PC-3 (cell line): ENCODE data around the gene LRCOL1. TPM values are rescaled to one million over a fixed set of nuclear protein-coding genes. Genes with fewer than 3 reads are reported as not detected.

Source experiments
- ATAC-seq: fragments of 200-7000 bp; cut with Tn5 transposase; 2 replicates; pipeline ENCODE4 v1.9.1; 2020; ENCODE audit warnings: mild to moderate bottlenecking, moderate library complexity
- BruUV-seq: library from RNA; stranded (reverse); fragments of 400-500 nt; replicated peaks from 2 replicates; lab custom pipeline; 2021; lab: Mats Ljungman, UMichigan
- CTCF ChIA-PET: fragments of 300-600 bp; sonication (Branson Sonifier 250); formaldehyde crosslinking; loops from one replicate; lab custom pipeline; 2022; ENCODE audit warnings: antibody characterized with exemption; lab: Charles Lee
- POLR2A ChIA-PET: fragments of 300-600 bp; sonication (Branson Sonifier 250); formaldehyde crosslinking; loops from one replicate; lab custom pipeline; 2022; ENCODE audit warnings: antibody characterized with exemption; ENCODE audit not compliant: unreplicated experiment; lab: Charles Lee
- DNase-seq: peaks from one replicate; pipeline ENCODE4 v3.0.0-alpha.2; 2015
- H2AFZ ChIP-seq: fragments of 300-600 bp; sonication (generic); 2 replicates; pipeline ENCODE4 v1.6.0; 2016; ENCODE audit warnings: antibody characterized with exemption, low read length
- H3F3A ChIP-seq: fragments of 300-600 bp; sonication (generic); one replicate; pipeline ENCODE4 v1.6.0; 2017; ENCODE audit warnings: antibody characterized with exemption, low read length, control low read depth, mild to moderate bottlenecking; ENCODE audit not compliant: unreplicated experiment
- H3K27ac ChIP-seq: fragments of 300-600 bp; sonication (generic); 2 replicates; pipeline ENCODE4 v1.5.1; 2016; ENCODE audit warnings: mild to moderate bottlenecking, low read length
- H3K27me3 ChIP-seq: fragments of 300-600 bp; sonication (generic); 2 replicates; pipeline ENCODE4 v1.6.1; 2016; ENCODE audit warnings: low read length, mixed read lengths
- H3K36me3 ChIP-seq: fragments of 300-600 bp; sonication (generic); 2 replicates; pipeline ENCODE4 v1.6.1; 2016; ENCODE audit warnings: low read depth, mixed run types, low read length, mixed read lengths
- H3K4me1 ChIP-seq: fragments of 300-600 bp; sonication (generic); 2 replicates; pipeline ENCODE4 v1.5.1; 2016; ENCODE audit warnings: low read length; ENCODE audit not compliant: insufficient read depth
- H3K4me2 ChIP-seq: fragments of 300-600 bp; sonication (generic); 2 replicates; pipeline ENCODE4 v1.6.0; 2016; ENCODE audit warnings: low read length
- H3K4me3 ChIP-seq: fragments of 300-600 bp; sonication (generic); 2 replicates; pipeline ENCODE4 v1.5.1; 2016; ENCODE audit warnings: mild to moderate bottlenecking, low read length, mixed read lengths
- H3K79me2 ChIP-seq: fragments of 300-600 bp; sonication (generic); 2 replicates; pipeline ENCODE4 v1.6.1; 2017; ENCODE audit warnings: low read length, mixed read lengths
- H3K9ac ChIP-seq: fragments of 300-600 bp; sonication (generic); 2 replicates; pipeline ENCODE4 v1.6.0; 2016; ENCODE audit warnings: mild to moderate bottlenecking, low read length
- H3K9me2 ChIP-seq: fragments of 300-600 bp; sonication (generic); replicated peaks from 2 replicates; pipeline ENCODE4 v1.6.1; 2016; ENCODE audit warnings: mixed run types, low read length, mixed read lengths
- H3K9me3 ChIP-seq: fragments of 300-600 bp; sonication (generic); 2 replicates; pipeline ENCODE4 v1.6.1; 2016; ENCODE audit warnings: low read length, mixed read lengths
- H4K20me1 ChIP-seq: fragments of 300-600 bp; sonication (generic); 2 replicates; pipeline ENCODE4 v1.6.1; 2016; ENCODE audit warnings: low read length, mixed read lengths
- EZH2 ChIP-seq: fragments of 300-600 bp; sonication (generic); IDR thresholded peaks from one replicate; pipeline ENCODE4 v1.6.1; 2017; ENCODE audit warnings: antibody characterized with exemption, mild to moderate bottlenecking, low read length; ENCODE audit not compliant: unreplicated experiment
- EZH2phosphoT487 ChIP-seq: fragments of 300-600 bp; sonication (generic); IDR thresholded peaks from 2 replicates; pipeline ENCODE4 v1.6.1; 2018; ENCODE audit warnings: mild to moderate bottlenecking, antibody characterized with exemption, low read length, borderline replicate concordance
- intact Hi-C: fragments of 100-400 bp; cut with micrococcal nuclease; formaldehyde crosslinking; loops from 2 replicates; pipeline ENCODE4 v1.9.0; 2023
- total RNA-seq: library from RNA; depleted of rRNA; stranded (reverse); fragments of >200 nt; gene quantifications from 2 replicates; pipeline ENCODE4 v1.2.3, GENCODE V29; 2014
- TF ChIP-seq, protein P1 (sequence below): fragments of 300-600 bp; sonication (generic); conservative IDR thresholded peaks from 2 replicates; pipeline ENCODE4 v1.5.1; 2017; ENCODE audit warnings: antibody characterized with exemption, low read depth, mild to moderate bottlenecking, low read length

LRCOL1 gene
- total RNA-seq, 1 experiment from 2014 or later, result not detected

DNA sequence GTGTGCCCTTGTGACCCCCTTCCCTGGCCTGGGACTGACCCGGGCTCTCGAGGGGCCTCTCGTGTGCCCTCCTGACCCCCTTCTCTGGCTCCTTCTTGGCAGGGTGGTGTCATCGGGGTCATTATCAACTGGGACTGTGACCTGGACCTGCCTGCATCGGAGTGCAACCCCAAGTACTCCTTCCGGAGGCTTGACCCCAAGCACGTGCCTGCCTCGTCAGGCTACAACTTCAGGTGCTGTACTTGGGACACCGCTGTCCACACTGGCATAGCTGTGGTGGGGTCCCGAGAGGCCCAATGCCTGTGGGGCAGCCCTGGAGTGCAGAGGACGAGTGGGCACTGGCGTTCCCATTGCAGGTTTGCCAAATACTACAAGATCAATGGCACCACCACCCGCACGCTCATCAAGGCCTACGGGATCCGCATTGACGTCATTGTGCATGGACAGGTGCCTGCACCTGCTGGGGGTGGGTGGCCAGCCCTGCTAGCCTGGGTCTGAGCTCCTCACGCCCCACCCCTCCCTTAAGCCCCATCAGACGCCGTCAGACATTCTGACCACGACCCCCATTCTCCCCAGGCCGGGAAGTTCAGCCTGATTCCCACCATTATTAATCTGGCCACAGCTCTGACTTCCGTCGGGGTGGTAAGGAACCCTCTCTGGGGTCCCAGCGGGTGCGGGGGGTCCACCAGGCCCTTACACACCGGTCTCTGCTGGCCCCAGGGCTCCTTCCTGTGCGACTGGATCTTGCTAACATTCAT is 10.7 kb upstream of the LRCOL1 start:
- CTCF ChIA-PET, result no interaction called here

DNA sequence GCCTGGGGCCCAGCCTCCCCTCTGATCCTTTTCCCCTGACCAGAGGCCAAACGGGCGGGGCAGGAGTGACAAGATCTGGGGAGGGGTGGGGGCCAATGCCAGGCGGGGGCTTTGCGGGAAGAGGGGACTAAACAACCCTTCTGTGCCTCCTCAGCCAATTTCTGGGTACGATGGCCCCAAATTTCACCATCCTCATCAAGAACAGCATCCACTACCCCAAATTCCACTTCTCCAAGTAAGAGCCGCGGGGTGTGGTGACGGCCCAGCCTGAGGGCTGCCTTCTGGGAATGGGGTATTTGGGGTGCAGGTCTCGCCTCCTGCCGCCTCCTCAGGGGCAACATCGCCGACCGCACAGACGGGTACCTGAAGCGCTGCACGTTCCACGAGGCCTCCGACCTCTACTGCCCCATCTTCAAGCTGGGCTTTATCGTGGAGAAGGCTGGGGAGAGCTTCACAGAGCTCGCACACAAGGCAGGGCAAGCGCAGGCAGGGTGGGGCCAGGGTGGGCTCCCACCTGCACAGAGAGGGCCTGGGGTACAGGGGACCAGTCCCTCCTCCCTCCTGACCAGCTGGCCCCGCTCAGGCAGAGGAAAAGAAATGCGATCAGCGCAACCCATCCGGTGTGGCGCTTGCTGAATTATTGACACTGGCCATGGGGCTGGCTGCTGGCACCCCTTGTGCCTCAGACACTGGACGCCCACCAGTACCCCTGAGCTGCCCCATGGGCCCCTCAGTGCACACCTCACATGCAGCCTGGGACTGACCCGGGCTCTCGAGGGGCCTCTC is 9.9 kb upstream of the LRCOL1 start:
- intact Hi-C loops, result no loop called here
- no peak overlapping the region for H2AFZ ChIP-seq
- H3K4me3 ChIP-seq, result no peak overlapping the region
- peaks cover 18% of the 10 kb centered on the region for H3K4me1 ChIP-seq
- H3K9me3 ChIP-seq, result 0 out of 2 replicates have a peak, but pooled peaks cover 3% of the 10 kb centered on the region
- peaks cover 7% of the 10 kb centered on the region; the same call in 1 of the 2 replicates for H3K36me3 ChIP-seq
- peaks cover 35% of the 10 kb centered on the region for H3K27me3 ChIP-seq
- no peak for DNase-seq
- H4K20me1 ChIP-seq, result no peaks in the 10 kb centered on the region
- no peak for TF ChIP-seq EZH2
- TF ChIP-seq, protein P1, sequence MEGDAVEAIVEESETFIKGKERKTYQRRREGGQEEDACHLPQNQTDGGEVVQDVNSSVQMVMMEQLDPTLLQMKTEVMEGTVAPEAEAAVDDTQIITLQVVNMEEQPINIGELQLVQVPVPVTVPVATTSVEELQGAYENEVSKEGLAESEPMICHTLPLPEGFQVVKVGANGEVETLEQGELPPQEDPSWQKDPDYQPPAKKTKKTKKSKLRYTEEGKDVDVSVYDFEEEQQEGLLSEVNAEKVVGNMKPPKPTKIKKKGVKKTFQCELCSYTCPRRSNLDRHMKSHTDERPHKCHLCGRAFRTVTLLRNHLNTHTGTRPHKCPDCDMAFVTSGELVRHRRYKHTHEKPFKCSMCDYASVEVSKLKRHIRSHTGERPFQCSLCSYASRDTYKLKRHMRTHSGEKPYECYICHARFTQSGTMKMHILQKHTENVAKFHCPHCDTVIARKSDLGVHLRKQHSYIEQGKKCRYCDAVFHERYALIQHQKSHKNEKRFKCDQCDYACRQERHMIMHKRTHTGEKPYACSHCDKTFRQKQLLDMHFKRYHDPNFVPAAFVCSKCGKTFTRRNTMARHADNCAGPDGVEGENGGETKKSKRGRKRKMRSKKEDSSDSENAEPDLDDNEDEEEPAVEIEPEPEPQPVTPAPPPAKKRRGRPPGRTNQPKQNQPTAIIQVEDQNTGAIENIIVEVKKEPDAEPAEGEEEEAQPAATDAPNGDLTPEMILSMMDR, result no peak
- H3K27ac ChIP-seq, result no peak overlapping the region
- H3K9ac ChIP-seq, result no peak overlapping the region
- H3K4me2 ChIP-seq, result no peak overlapping the region
- ATAC-seq, result no peak
- CTCF ChIA-PET, result no interaction called here
- no peaks in the 10 kb centered on the region for H3K79me2 ChIP-seq
- POLR2A ChIA-PET, result no interaction called here
- no TSS peak for BruUV-seq
- H3K9me2 ChIP-seq, result no peaks in the 10 kb centered on the region
- H3F3A ChIP-seq, result no peaks in the 10 kb centered on the region

More for the DNA sequence above, 10.7 kb upstream of the LRCOL1 start:
- Histone ChIP-seq H2AFZ (no peak overlapping the region), H3K4me1 (peaks cover 18% of the 10 kb centered on the region), H4K20me1 (no peaks in the 10 kb centered on the region), H3F3A (no peaks in the 10 kb centered on the region), H3K36me3 (peaks cover 7% of the 10 kb centered on the region; the same call in 1 of the 2 replicates), H3K9ac (no peak overlapping the region), H3K27ac (no peak overlapping the region), H3K79me2 (no peaks in the 10 kb centered on the region), H3K9me3 (0 out of 2 replicates have a peak, but pooled peaks cover 3% of the 10 kb centered on the region), H3K4me2 (no peak overlapping the region), H3K9me2 (no peaks in the 10 kb centered on the region), H3K27me3 (peaks cover 28% of the 10 kb centered on the region), H3K4me3 (no peak overlapping the region)
- no peak for ATAC-seq
- POLR2A ChIA-PET, result no interaction called here
- no TSS peak for BruUV-seq
- DNase-seq, result no peak
- intact Hi-C loops, result no loop called here
- TF ChIP-seq, protein P1, result no peak
- TF ChIP-seq EZH2 (no peak), EZH2phosphoT487 (no peak)
